ENCODE data around the gene SLC35E4.

Gene SLC35E4

DNA sequence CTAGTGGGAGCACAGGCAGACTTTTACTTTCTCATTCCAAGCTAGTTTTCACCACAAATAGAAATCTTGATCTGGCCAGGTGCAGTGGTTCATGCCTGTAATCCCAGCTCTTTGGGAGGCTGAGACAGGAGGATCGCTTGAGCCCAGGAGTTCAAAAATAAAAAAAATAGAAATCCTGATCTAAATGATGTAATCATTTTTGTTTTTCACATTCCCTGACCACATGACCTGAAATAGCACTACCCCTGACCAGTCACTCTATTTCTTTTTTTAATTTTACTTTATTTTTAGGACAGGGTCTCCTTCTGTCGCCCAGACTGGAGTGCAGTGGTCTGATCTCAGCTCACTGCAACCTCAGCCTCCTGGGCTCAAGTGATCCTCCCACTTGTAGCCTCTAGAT, 30.9 kb upstream of the SLC35E4 start:
- TF ChIP-seq CTCF (IDR thresholded peaks at IDR 0.05; ENCODE audit: low read depth, low read length) = no peak
- Histone ChIP-seq H3K9me3 (ENCODE audit: severe bottlenecking) (no peaks in the 10 kb centered on the region), H3K4me3 (ENCODE audit: low read depth, low read length) (no peak overlapping the region), H3K36me3 (no peaks in the 10 kb centered on the region; the same call in 1 of the 2 replicates), H3K27me3 (ENCODE audit: insufficient read depth, low read depth, severe bottlenecking) (no peaks in the 10 kb centered on the region), H3K27ac (no peak overlapping the region)
- no peak for DNase-seq

DNA sequence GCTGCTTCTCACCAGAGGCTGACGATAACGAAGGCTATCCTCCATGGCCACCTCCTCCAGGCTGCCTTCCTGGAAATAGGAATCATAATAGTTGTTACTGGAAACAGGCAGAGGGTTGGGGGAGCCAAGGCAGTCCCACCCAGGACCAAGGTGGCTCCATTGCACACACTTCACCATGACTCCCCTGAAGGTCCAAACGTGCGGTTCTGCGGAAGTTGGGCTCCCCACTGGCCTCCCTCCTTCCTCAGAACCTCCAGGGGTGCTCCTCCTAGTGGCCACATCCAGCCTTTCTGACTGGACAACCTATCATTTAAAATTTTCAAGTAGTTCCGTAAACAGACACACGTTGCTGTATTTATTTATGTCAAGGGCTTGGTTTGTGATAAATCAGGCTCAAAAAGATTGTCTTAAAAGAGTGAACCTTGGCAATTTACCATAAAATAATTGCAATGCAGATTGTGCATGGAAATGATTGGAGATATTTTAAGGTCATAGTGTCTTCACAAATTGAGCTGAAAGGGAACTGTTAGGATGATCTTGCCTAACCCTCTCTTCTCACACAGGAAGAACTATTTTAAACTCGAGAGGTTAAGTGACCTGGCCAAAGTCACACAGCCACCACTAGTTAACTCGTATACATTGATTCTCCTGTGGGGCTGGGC, 30.0 kb upstream of the SLC35E4 start:
- H3K9me3 ChIP-seq (ENCODE audit: severe bottlenecking) = no peaks in the 10 kb centered on the region
- H3K4me3 ChIP-seq (ENCODE audit: low read depth, low read length) = peak overlapping the region; percentile 54
- peak overlapping the region; percentile 98 for H3K27ac ChIP-seq
- H3K27me3 ChIP-seq (ENCODE audit: insufficient read depth, low read depth, severe bottlenecking) = no peaks in the 10 kb centered on the region
- peak; percentile 71 for TF ChIP-seq CTCF (IDR thresholded peaks at IDR 0.05; ENCODE audit: low read depth, low read length)
- H3K36me3 ChIP-seq = peaks cover 5% of the 10 kb centered on the region
- peak; percentile 58 for DNase-seq

- Histone ChIP-seq H3K36me3 (peaks cover 14% of the 10 kb centered on the region), H3K27me3 (ENCODE audit: insufficient read depth, low read depth, severe bottlenecking) (no peaks in the 10 kb centered on the region), H3K9me3 (ENCODE audit: severe bottlenecking) (no peaks in the 10 kb centered on the region), H3K4me3 (ENCODE audit: low read depth, low read length) (peak within 1 kb of the TSS; percentile 54), H3K27ac (peak within 1 kb of the TSS; percentile 98)
- TF ChIP-seq CTCF (IDR thresholded peaks at IDR 0.05; ENCODE audit: low read depth, low read length) = no peak
- DNase-seq = peak; percentile 95
Observed at GRCh38 chr22:30606455-30607299, 28.9 kb upstream of the SLC35E4 start, which contains the start of gene TCN2. Gene TCN2 (plus strand): TSS chr22:30607174. CDS start chr22:30607332, 158 bp downstream.

- Histone ChIP-seq H3K27ac (peak overlapping the region; percentile 98), H3K4me3 (ENCODE audit: low read depth, low read length) (peak overlapping the region; percentile 54), H3K9me3 (ENCODE audit: severe bottlenecking) (no peaks in the 10 kb centered on the region), H3K36me3 (peaks cover 22% of the 10 kb centered on the region), H3K27me3 (ENCODE audit: insufficient read depth, low read depth, severe bottlenecking) (no peaks in the 10 kb centered on the region)
- no peak for DNase-seq
- no peak for TF ChIP-seq CTCF (IDR thresholded peaks at IDR 0.05; ENCODE audit: low read depth, low read length)
Observed at GRCh38 chr22:30607300-30607930, 28.2 kb upstream of the SLC35E4 start.

DNA sequence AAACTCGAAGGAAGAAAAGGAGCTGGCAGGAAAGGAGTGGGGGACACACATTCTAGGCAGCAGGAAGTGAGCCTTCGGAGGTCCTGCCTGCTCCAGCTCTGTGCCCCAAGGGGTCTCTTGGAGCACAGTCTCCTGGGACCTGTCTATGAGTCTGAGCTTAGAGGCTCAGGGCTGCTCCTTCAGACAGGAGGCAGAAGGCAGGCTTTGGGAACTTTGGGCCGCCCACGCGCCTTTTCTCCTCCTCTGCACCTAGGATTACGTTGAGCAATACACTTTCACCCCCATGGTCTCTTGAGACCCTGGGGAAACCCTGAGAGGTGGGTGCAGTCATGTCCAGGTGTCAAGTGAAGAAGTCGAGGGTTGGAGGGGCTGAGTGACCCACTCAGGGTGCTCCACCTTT, 27.6 kb upstream of the SLC35E4 start:
- TF ChIP-seq CTCF (IDR thresholded peaks at IDR 0.05; ENCODE audit: low read depth, low read length) = no peak
- peak; percentile 19 for DNase-seq
- peaks cover 26% of the 10 kb centered on the region for H3K36me3 ChIP-seq
- H3K27ac ChIP-seq = peak overlapping the region; percentile 98
- no peaks in the 10 kb centered on the region for H3K9me3 ChIP-seq (ENCODE audit: severe bottlenecking)
- no peaks in the 10 kb centered on the region for H3K27me3 ChIP-seq (ENCODE audit: insufficient read depth, low read depth, severe bottlenecking)
- peak overlapping the region; percentile 54 for H3K4me3 ChIP-seq (ENCODE audit: low read depth, low read length)

Data from WERI-Rb-1 (cell line).